Measurements from ENCODE around the gene MATCAP1.

GRCh38 chr16:67196881-67197280 is 13.1 kb upstream of the MATCAP1 start:
- TF ChIP-seq, protein P1, sequence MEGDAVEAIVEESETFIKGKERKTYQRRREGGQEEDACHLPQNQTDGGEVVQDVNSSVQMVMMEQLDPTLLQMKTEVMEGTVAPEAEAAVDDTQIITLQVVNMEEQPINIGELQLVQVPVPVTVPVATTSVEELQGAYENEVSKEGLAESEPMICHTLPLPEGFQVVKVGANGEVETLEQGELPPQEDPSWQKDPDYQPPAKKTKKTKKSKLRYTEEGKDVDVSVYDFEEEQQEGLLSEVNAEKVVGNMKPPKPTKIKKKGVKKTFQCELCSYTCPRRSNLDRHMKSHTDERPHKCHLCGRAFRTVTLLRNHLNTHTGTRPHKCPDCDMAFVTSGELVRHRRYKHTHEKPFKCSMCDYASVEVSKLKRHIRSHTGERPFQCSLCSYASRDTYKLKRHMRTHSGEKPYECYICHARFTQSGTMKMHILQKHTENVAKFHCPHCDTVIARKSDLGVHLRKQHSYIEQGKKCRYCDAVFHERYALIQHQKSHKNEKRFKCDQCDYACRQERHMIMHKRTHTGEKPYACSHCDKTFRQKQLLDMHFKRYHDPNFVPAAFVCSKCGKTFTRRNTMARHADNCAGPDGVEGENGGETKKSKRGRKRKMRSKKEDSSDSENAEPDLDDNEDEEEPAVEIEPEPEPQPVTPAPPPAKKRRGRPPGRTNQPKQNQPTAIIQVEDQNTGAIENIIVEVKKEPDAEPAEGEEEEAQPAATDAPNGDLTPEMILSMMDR (IDR thresholded peaks at IDR 0.05): no peak
- no peak for TF ChIP-seq POLR2A (IDR thresholded peaks at IDR 0.05)

Measured in heart left ventricle (tissue), 13 donors.